Measurements from ENCODE around the gene TNK1. TPM values are rescaled to one million over a fixed set of nuclear protein-coding genes. Genes with fewer than 3 reads are reported as not detected.

The TNK1 gene
- total RNA-seq, 1 experiment from 2014 or later = 16.8 TPM

DNA sequence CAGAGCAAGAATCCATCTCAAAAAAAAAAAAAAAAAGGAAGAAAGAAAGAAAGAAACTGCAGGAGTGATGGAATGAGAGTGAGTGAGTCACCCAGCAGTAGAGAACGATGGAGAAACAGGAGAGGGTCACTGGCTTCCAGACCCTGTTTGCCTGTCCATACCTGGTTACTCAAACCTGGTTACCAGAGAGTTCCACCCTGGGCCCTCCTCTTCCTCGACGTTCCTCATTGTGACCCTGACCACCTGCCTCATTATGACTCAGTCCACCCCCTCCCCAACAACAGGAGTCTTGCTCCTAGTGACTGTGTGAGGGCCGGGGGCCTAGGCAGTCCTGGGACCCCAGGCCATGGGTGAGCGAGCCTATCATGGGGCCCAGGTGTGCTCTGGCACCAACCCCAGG is 47.7 kb downstream of the TNK1 start, which contains the start of gene SPEM3:
TSS of gene SPEM3 (plus strand) at position 301 of the 400 bp plus-strand sequence. CDS start at position 347, 46 bp downstream.
- TF ChIP-seq RAD21 (IDR thresholded peaks at IDR 0.05; ENCODE audit: low read depth) (no peak), JUND (IDR thresholded peaks at IDR 0.05) (no peak), CEBPB (IDR thresholded peaks at IDR 0.05; ENCODE audit: low read depth) (no peak), FOSL1 (IDR thresholded peaks at IDR 0.05; ENCODE audit: low read depth) (no peak), YY1 (IDR thresholded peaks at IDR 0.05; ENCODE audit: extremely low read depth, insufficient replicate concordance, low read depth, low read length) (no peak), SRF (IDR thresholded peaks at IDR 0.05; ENCODE audit: low read depth) (no peak), POLR2AphosphoS5 (IDR thresholded peaks at IDR 0.05; ENCODE audit: low read depth, low read length) (no peak), EGR1 (IDR thresholded peaks at IDR 0.05; ENCODE audit: low read depth) (no peak)
- TF ChIP-seq, protein P1, sequence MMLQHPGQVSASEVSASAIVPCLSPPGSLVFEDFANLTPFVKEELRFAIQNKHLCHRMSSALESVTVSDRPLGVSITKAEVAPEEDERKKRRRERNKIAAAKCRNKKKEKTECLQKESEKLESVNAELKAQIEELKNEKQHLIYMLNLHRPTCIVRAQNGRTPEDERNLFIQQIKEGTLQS (IDR thresholded peaks at IDR 0.05) = no peak
- TF ChIP-seq, protein P2, sequence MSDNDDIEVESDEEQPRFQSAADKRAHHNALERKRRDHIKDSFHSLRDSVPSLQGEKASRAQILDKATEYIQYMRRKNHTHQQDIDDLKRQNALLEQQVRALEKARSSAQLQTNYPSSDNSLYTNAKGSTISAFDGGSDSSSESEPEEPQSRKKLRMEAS (IDR thresholded peaks at IDR 0.05) = no peak
- no peaks in the 10 kb centered on the region for H3K9me2 ChIP-seq (ENCODE audit: insufficient read depth)
- no peaks in the 10 kb centered on the region for H3K4me1 ChIP-seq (ENCODE audit: control insufficient read depth in 1 of 2, insufficient read depth in 2 of 2, low read length in 2 of 2)
- no peaks in the 10 kb centered on the region for H4K20me1 ChIP-seq (ENCODE audit: insufficient read depth)
- no peak within 1 kb of the TSS for H2AFZ ChIP-seq (ENCODE audit: low read depth, low read length, poor library complexity, severe bottlenecking)
- no peaks in the 10 kb centered on the region for H3K27me3 ChIP-seq (ENCODE audit: insufficient read depth, low read length)
- intact Hi-C loops (cut with micrococcal nuclease) = no loop called here
- no peak within 1 kb of the TSS for H3K9ac ChIP-seq (ENCODE audit: low read length)
- BruUV-seq (replicated peaks) = no TSS peak
- no peaks in the 10 kb centered on the region for H3K36me3 ChIP-seq (ENCODE audit: control insufficient read depth in 1 of 2, insufficient read depth in 2 of 2, low read length in 2 of 2)
- RAD21 ChIA-PET (ENCODE audit: low non-redundant PET in 1 of 2, low total read pairs in 2 of 2, uncharacterized antibody in 2 of 2, unreplicated experiment in 2 of 2) = no interaction called here
- ATAC-seq (no peak), DNase-seq (ENCODE audit: low read depth, low spot score) (no peak)
- POLR2A ChIA-PET = no interaction called here
- no peak within 1 kb of the TSS for H3K27ac ChIP-seq (ENCODE audit: low read depth, low read length)
- CTCF ChIA-PET = no interaction called here
- H3K4me3 ChIP-seq (replicated peaks in 1 of 2; ENCODE audit: low read depth in 1 of 2, low read length in 2 of 2) = no peak within 1 kb of the TSS
- H3K9me3 ChIP-seq (ENCODE audit: control insufficient read depth in 1 of 2, insufficient read depth in 1 of 2, low read depth in 1 of 2, low read length in 2 of 2) = no peaks in the 10 kb centered on the region; a peak in 1 of 4 replicates
- no peaks in the 10 kb centered on the region for H3K79me2 ChIP-seq (ENCODE audit: insufficient read depth, low read length)
- H3K4me2 ChIP-seq (ENCODE audit: low read length) = no peak within 1 kb of the TSS

DNA sequence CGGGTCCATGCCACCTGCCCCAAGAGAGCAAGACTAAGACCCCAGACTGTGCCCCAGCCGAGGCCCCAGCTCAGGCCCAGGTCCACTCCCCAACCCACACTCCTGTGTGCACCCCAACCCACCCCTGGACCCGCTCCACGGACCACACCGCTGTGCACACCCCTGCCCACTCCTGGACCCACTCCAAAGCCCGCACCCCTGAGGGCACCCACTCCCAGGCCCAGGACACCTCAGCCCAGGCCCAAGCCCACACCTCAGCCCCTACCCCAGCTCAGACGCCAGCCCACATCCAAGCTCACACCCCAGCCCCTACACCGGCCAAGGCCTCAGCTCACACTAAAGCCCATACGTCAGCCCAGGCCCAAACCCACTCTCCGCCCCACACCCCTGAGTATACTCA is 48.8 kb downstream of the TNK1 start:
- Histone ChIP-seq H3K36me3 (ENCODE audit: control insufficient read depth in 1 of 2, insufficient read depth in 2 of 2, low read length in 2 of 2) (no peaks in the 10 kb centered on the region), H3K79me2 (ENCODE audit: insufficient read depth, low read length) (no peaks in the 10 kb centered on the region), H3K9me2 (ENCODE audit: insufficient read depth) (no peaks in the 10 kb centered on the region), H3K4me1 (ENCODE audit: control insufficient read depth in 1 of 2, insufficient read depth in 2 of 2, low read length in 2 of 2) (peaks cover 0 to 3% of the 10 kb centered on the region in 2 experiments; a peak in 2 of 4 replicates), H3K27ac (ENCODE audit: low read depth, low read length) (no peak overlapping the region), H3K27me3 (ENCODE audit: insufficient read depth, low read length) (no peaks in the 10 kb centered on the region), H3K4me2 (ENCODE audit: low read length) (no peak overlapping the region), H3K9ac (ENCODE audit: low read length) (no peak overlapping the region), H2AFZ (ENCODE audit: low read depth, low read length, poor library complexity, severe bottlenecking) (no peak overlapping the region), H3K9me3 (ENCODE audit: control insufficient read depth in 1 of 2, insufficient read depth in 1 of 2, low read depth in 1 of 2, low read length in 2 of 2) (no peaks in the 10 kb centered on the region; a peak in 1 of 4 replicates), H4K20me1 (ENCODE audit: insufficient read depth) (no peaks in the 10 kb centered on the region), H3K4me3 (replicated peaks in 1 of 2; ENCODE audit: low read depth in 1 of 2, low read length in 2 of 2) (no peak overlapping the region)
- intact Hi-C loops (cut with micrococcal nuclease) = loop anchor here (10.0 kb wide), 1 partner anchor 165 kb away; the partner anchor contains the start of gene CLDN7
- DNase-seq (ENCODE audit: low read depth, low spot score) (no peak), ATAC-seq (no peak)
- ChIA-PET RAD21 (ENCODE audit: low non-redundant PET in 1 of 2, low total read pairs in 2 of 2, uncharacterized antibody in 2 of 2, unreplicated experiment in 2 of 2) (no interaction called here), CTCF (no interaction called here), POLR2A (interaction anchor here (0.5 to 1.3 kb wide), 2 partner anchors 26 to 346 kb away, joined by 3 read pairs; partner anchors contain the start of gene TMEM256)
- no TSS peak for BruUV-seq (replicated peaks)
- TF ChIP-seq EZH2 (IDR thresholded peaks at IDR 0.05) = no peak

Measured in HCT116 (cell line).